Skin of body (tissue), 2 donors: Measurements from ENCODE around the gene MORF4L1. TPM values are rescaled to one million over a fixed set of nuclear protein-coding genes. Genes with fewer than 3 reads are reported as not detected.
A peak's percentile ranks its signal among the peaks of the same experiment; 100 is the strongest.
"Not testable (repeated sequence)": the region's sequence is repeated elsewhere in the genome, so short reads cannot be mapped to it uniquely, and the experiment has no call there.

ENCODE experiments used
- DNase-seq: peaks from one replicate; lab custom pipeline; 2025; lab: John Stamatoyannopoulos, UW
- total RNA-seq: library from RNA; depleted of rRNA; stranded (reverse); fragments of >200 nt; gene quantifications from one replicate; pipeline ENCODE4 v1.2.3, GENCODE V29; 2014

MORF4L1 gene
- total RNA-seq, 1 donor from 2014 or later = 440 TPM

GRCh38 chr15:78900819-78901533 lies 28.3 kb downstream of the MORF4L1 start:
- DNase-seq = not testable (repeated sequence)

GRCh38 chr15:78902281-78903032 lies 29.8 kb downstream of the MORF4L1 start:
- DNase-seq = not testable (repeated sequence)

GRCh38 chr15:78904599-78905358 lies 32.1 kb downstream of the MORF4L1 start:
- no peak for DNase-seq

- DNase-seq = no peak
Measured at GRCh38 chr15:78906316-78906620, 33.6 kb downstream of the MORF4L1 start.

- no peak for DNase-seq
Measured at GRCh38 chr15:78907577-78907976, 34.9 kb downstream of the MORF4L1 start.

- no peak for DNase-seq
Measured at GRCh38 chr15:78909160-78909695, 36.5 kb downstream of the MORF4L1 start.

GRCh38 chr15:78909791-78910228 lies 37.1 kb downstream of the MORF4L1 start:
- no peak for DNase-seq

GRCh38 chr15:78910271-78910670 lies 37.6 kb downstream of the MORF4L1 start:
- no peak for DNase-seq

- no peak for DNase-seq
Measured at GRCh38 chr15:78912316-78912715, 39.6 kb downstream of the MORF4L1 start.

- no peak for DNase-seq
Measured at GRCh38 chr15:78913012-78913411, 40.3 kb downstream of the MORF4L1 start.

GRCh38 chr15:78914027-78914764 lies 41.5 kb downstream of the MORF4L1 start:
- no peak for DNase-seq

GRCh38 chr15:78915341-78916087 lies 42.8 kb downstream of the MORF4L1 start:
- DNase-seq = no peak

- no peak for DNase-seq
Measured at GRCh38 chr15:78916088-78916487, 43.4 kb downstream of the MORF4L1 start.

- no peak for DNase-seq
Measured at GRCh38 chr15:78917888-78918287, 45.2 kb downstream of the MORF4L1 start.

- DNase-seq = no peak
Measured at GRCh38 chr15:78921517-78921916, 48.8 kb downstream of the MORF4L1 start.

- DNase-seq = no peak
Measured at GRCh38 chr15:78921940-78922339, 49.2 kb downstream of the MORF4L1 start.

- DNase-seq = peak; percentile 56
Measured at GRCh38 chr15:78922527-78922926, 49.8 kb downstream of the MORF4L1 start.

- DNase-seq = no peak
Measured at GRCh38 chr15:78923015-78923414, 50.3 kb downstream of the MORF4L1 start.

GRCh38 chr15:78923480-78924360 lies 51.0 kb downstream of the MORF4L1 start:
- no peak for DNase-seq
